Sigmoid colon (tissue), 3 donors: Measurements from ENCODE around the gene SLC9A9.

ENCODE experiments used
- CTCF ChIP-seq, 4 experiments: fragments of 450-650 bp in 3 of 4; fragments of 200-600 bp in 1 of 4; IDR thresholded peaks; one replicate each; pipeline ENCODE4 v1.5.1; 2016 to 2019; ENCODE audit warnings: antibody characterized with exemption in 4 of 4, mild to moderate bottlenecking in 3 of 4, moderate library complexity in 2 of 4
- POLR2A ChIP-seq, 2 donors: fragments of 450-650 bp; IDR thresholded peaks; one replicate each; pipeline ENCODE4 v1.6.1; 2016; ENCODE audit warnings: antibody characterized with exemption in 2 of 2, mild to moderate bottlenecking in 2 of 2, moderate library complexity in 2 of 2

DNA sequence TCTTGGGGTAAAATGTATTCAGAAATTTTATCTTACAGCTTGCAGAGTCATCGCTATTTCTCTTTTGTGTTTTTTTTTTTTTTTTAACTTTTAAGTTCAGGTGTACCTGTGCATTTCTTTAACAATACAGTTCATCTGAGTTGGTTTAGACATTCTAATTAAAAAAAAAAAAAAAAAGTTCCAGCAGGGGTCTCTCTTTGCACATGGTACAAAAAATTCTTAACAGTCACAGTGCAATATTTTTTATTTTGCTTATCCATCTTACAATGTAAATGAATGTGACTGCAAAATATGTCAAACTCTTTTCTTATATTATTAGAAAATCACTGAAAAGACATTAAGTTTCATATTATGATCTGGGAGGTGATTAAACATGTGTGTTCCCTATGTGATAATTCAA is 47.5 kb upstream of the SLC9A9 start:
- TF ChIP-seq POLR2A (IDR thresholded peaks at IDR 0.05) (no peak), CTCF (IDR thresholded peaks at IDR 0.05) (no peak)
